Measurements from ENCODE around the gene INVS.
"Not testable (repeated sequence)": the region's sequence is repeated elsewhere in the genome, so short reads cannot be mapped to it uniquely, and the experiment has no call there.

INVS gene

DNA sequence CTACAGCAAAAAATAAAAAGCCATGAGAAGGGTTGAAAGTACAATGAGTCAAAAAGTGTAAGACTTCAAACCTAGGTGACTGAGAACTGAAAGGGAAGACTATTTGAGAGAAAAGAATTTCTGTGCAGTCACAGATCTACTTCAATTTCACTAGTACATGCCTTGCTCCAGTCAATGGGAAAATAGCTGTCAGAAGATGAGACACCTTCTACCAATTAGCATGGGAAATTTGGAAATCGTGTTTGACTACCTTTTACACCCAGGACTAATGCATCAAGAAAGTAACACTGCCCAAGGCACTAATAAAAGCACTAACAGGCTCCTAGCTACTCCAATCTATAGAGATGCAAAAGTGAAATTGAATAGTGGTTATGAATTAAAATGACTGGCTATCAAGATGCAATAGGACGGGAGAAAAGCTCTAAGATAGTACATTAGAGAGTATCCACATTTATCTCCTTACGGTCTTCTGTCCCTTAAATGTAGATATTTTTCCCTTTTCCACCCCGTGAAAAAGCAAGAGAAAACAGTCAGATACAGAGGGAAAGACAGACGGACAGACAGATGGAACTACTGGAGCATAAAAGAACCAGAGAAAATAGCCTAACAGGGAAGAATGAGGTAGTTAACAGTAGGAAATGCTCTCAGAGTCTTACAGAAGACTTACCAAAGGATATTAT, 15.5 kb upstream of the INVS start:
- DNase-seq, result no peak

DNA sequence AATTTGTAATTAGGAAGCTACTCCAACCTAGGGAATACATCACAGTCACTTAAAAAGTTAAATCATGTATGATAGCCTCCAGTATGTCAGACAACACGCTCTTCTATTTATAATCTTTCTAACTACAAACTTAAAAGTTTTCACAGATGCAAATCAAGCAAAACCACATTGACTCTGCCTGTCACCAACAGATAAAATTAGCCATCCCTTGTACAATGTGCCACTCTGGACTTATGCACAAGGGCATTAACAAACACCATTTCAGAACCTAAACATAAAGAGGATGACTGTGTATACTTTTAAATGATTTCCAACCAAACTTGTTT, 15.0 kb upstream of the INVS start:
- no peak for DNase-seq

DNA sequence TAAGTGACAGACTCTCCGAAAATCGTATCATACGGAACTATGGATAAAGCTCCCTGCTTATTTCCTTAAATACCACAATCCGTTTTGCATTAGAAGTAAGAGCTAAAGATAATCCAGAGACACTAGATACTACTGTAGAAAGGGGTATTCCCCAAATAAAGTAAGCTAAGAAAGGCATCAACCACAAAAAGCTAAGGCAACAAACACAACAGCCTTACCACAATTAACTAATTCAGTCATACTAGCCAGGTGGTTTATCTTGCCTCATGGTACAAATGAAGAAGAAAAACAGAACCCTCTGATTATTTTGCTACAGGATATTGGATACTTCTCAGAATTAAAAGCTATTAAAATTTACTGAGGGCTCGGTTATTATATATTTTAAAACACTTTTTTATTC, 14.3 kb upstream of the INVS start:
- DNase-seq, result no peak

DNA sequence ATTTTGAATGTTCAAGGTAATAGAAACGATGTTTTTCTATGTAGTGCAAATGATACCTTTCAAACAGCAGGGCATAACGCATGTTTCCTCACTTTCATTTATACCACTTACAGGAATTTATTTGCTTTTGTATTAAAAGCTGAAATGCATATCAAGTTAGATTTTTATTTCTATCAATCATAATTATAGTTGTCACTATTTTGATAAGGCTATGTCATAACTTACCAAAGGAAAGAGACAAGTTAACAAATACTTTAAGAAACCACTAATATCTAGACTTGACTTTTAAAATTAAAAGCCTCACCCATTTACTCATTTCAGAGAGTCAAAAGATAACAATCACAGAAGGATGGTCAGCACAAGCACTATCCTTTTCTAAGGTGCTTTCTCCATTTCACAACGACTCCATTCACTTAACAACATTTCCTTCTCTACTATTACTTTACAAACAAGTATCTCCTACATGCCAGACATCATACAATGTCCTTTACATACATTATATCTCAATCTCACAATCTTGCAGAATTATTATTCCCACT, 12.9 kb upstream of the INVS start:
- DNase-seq, result no peak

DNA sequence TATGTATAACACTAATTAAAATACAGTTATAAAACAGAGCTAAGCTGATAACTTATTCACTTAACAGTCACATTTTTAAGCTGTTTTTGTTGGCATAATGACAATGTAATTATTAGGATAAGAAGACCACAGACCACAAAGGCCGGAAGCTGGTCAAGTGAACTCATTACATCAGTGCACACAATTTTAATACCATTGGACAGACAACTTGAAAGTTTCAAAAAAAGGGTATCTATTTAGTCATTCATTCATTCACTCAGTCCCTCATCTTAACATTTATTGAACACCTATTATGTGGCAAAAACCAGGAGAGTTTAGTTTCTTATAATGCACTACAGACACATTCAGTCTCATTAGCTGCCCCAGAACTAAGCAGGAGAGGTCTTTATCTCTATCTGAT, 11.8 kb upstream of the INVS start:
- DNase-seq, result no peak

DNA sequence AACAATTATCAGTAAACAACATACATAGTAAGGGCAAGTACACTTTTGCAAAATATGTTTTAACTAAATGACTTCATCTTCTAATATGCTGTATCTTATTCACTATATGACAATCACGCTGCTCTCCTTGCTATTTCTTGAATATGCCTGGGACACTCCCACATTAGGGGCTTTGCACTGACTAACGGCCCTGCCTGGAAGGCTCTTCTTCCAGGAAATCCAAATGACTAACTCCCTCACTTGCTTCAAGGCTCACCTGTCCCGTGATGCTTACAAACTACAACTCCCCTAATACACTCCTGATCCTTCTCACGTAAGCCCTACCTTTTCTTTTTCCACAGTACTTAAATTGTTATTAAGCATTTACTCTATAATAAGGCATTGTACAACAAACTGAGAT, 10.8 kb upstream of the INVS start:
- no peak for DNase-seq

DNA sequence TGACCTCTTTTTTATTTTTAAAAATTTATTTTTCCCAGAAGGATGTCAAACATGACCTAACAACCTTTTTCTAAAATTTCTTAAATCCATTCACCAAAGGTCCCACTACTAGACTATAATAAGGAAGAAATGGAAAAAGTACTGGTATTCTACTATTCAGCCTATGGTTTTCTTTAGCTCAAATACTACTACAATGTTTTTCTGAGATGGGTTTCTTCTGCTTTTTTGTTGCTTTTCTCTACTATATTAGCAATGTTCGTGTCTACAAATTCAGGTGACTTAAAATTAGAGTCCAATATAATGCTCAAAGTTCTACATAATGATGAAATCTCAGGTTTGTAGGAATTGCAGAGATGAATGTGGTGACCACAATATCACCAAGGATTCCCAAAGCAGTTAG, 8.2 kb upstream of the INVS start:
- DNase-seq, result no peak

DNA sequence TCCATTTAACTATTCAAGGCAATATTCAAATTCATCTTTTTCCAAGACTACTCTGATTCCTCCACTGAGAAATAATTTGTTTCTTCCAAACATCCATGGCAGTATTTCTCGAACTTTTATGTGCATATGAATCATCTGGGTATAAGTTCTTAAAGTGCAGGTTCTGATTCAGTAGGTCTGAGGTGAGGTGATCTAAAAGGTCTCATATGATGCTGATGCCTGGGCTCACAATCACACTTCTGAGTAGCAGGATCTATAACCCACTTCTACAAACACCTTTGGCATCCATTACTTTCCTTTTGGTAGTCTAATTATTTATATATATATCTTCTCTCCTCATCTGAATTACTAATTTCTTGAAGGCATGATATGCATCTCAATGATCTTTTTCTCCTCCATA, 7.4 kb upstream of the INVS start:
- DNase-seq, result no peak

DNA sequence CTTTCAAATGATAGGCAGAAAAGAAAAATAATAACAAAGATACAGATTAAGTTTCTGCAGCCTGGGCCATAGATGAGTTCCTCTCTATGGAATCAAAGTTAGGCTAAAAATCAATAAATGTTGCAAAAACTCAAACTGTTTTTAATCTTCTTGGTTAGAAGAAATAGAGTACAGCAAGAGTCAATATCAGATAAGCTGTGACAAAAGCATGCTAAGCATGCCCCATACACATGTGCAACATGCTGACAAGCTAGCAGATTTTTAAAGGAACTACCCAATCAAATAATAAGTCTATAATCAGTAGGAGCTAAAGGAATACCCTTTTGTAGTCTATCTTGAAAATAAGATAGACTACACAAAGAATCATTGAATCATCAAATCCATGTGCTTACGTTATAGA, 7.0 kb upstream of the INVS start:
- DNase-seq, result no peak

DNA sequence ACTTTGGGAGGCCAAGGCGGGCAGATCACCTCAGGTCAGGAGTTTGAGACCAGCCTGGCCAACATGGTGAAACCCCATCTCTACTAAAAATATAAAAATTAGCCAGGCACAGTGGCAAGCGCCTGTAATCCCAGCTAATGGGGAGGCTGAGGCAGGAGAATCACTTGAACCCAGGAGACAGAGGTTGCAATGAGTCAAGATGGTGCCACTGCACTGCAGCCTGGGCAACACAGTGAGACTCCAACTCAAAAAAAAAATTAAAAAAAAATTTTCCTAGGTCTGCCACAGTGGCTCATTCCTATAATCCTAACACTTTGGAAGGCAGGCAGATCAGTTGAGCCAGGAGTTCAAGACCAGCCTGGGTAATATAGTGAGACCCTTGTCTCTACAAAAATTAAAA, 4.6 kb upstream of the INVS start:
- not testable (repeated sequence) for DNase-seq

DNA sequence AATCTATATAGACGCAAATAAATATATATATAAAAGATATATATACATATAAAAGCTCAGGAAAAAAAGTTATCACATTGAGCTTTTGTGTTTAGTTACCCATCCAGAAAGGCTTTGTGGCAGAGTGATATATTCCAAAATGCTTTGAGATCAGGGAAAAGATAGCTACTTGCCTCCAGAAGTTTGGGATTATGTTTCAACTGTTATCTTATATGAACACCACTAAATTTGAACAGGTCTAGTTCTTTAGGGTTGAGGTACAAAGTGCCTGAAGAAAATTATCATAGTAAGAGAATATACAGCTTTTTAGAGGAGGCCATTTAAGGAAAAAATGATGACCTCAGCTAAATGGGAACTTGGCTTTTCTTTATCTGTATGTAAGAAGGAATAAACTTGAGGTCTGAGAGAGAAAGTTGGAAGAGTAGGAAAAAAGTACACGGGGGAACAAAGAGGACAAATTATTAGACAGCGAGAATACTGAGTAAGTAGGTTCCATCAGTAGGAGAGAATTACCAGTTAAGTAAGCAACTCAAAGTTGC, 2.6 kb upstream of the INVS start:
- no peak for DNase-seq

DNA sequence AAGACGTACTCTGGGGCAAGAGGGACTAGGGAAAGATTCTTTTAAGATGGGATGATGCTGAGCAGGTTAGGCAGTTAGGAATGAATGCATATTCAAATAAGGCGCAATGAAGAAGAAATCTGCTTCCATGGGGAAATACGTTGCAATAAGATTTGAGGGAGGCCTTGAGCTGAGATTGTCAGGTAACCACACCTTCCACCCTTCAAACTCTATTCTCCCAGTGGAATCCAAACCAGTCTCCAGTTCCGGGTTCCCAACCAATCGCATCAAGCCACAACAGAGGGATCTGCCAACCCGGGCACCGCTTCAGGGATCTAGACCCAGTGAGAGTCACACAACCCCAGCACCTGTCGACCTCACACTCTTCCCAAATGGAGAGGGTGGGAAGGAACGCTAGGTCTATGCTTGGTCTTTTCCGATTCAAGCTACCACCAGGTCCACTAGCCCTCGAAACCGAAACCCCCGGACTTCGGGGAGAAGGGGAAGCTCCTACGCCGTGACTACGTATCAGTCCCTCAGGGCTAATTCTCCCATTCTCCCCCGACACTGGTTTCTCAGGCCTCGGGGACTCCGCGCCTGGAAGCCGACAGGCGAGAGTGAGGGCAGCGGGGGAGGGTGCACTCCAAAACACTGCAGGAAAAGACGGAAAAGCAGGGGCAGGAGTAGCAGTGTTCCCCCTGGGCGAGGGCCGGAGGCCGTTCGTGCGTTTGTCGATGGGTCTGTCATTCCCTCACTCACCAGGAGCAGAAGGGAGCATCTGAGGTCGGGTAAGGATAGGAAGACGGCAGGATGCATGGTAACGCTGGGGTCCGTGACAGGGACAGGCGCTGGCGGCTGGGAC, 777 bp upstream of the INVS start:
- peak; percentile 74 for DNase-seq

DNA sequence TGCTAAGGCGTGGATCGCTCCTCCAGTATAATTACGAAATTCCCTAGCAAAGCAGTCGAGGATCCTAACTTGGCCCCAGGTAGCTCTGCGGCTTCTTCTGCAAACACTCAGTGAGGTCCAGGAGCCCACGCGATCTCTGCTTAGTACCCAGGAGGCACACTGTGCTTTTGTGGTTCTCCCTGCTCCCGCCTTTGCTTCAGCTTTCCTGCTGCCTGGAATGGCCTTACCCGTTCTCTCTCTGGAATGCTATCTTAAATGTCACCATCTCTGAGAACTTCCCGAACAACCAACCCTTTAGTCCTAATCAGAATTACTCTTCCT, 639 bp downstream of the INVS start:
- DNase-seq, result no peak

DNA sequence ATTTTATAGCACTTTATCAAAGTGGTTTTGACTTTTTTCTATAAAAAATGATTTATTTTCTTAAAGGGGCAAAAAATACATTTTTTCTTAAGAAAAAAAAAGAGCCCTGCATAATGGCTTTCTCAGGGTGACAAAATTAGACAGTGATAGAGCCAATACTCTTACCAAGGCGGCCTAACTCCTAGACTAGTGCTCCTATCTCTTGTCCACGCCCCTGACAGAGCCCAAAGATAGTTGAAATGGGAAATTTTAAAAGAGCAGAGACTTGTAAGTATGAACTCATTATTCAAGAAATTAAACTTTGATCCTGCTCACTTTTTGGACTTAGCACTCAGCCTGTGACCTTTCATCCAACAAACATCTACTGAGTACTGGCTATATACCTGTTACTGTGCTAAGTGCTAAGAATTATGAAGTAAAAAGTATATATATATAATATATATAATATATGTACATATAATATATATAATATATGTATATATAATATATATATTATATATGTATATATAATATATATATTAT, 1.2 kb downstream of the INVS start:
- no peak for DNase-seq

DNA sequence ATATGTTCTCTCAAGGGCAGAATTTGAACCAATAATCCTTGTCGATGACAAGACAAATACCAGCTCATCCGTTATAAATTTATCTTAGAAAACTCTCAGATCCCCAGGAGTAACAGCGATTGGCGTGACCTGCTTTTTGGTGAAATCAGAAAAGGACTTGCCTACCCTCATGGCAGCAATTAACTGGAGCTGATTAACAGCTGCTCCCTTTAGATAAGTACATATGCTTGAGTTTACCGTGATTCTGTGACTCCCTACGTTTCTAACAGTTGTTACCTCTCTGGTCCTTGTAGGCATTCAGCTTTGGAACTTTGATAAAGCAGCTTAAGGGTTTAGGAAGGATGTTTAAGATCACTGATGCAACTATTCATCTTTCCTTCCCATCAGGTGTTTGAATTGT, 2.6 kb downstream of the INVS start:
- no peak for DNase-seq

DNA sequence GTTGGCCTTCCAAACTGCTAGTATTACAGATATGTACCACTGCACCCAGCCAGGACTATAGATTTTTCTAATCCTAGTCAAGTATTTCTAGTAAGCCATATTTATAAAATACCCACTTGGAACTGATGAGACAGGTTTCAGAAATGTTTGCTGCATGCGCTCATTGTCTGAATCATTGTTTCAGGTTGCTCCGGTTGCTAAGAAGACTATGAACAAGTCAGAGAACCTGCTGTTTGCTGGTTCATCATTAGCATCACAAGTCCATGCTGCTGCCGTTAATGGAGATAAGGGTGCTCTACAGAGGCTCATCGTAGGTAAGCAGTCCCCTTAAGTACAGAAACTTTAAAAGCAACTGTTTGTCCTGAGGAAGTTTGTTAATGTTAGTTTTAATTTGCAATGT, 5.3 kb downstream of the INVS start:
- no peak for DNase-seq

DNA sequence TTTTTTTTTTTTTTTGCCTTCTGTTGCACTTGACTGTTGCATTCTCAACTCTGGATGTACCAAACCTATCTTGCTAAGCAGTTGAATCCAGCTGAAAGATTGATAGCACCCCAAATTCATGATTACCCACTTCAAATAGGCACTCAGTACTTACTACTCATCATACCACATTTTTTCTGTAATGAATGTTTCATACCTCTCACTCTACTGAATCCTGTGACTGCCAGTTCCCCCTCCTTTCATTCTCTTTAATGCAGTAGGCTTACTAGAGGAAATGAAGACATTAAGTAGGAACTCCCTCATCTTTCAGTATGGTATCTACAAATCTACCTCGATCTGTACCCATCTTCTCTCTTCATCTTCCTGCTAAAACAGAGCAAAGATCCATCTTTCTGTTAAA, 6.8 kb downstream of the INVS start:
- DNase-seq, result no peak

DNA sequence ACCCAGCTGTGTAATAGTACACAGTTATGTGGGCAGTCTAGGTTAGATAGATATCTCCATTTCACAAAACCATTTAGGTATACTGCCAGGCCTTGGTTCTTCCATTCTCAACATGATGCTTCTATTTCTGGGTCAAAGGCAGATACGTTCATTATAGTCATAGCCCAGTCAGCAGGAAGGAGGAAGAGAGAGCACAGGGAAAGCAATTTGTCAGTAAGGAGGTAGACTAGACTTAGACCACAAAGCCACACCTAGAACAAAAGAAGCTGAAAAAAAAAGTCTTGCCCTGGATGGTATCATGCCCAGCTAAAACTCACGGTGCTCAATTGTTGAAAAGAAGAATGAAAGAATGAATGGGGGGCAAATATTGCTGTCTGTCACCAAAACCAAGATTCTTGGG, 7.6 kb downstream of the INVS start:
- DNase-seq, result no peak

DNA sequence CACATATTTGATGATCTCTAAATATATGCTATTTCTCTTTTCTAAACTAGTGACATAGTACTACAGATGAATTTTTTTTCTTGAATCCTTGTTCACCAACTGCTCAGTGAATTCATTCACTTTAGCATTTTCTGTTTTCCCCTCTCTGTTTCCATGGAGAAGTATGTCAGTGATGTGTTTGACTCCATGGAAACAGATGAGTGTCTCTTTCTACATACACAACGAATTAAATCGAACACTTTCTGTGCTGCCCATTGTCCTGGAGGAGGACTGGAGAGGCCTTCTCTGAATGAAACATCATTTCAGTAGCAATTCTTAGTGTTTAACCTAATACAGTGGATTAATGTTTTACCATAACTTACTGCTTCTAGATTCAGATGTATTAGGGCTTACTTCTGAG, 9.5 kb downstream of the INVS start:
- no peak for DNase-seq

DNA sequence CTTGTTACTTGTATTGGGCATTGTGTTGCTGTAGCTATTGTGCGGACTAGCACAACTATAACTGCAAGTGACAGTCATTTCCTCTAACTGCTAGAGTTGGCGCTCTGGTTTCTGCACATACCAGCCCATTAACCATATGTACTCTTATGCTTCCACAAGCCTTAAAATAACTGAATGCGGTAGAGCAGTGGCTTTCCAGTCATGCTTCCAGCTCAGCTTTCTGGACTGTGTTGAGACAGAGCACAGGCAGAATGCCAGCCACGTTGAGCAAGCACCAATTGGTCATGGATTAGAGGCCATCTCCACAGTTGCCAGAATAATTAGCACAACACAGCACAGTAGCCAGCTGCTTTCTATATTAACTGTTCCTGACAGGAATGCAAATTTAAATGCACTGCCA, 12.2 kb downstream of the INVS start:
- no peak for DNase-seq

DNA sequence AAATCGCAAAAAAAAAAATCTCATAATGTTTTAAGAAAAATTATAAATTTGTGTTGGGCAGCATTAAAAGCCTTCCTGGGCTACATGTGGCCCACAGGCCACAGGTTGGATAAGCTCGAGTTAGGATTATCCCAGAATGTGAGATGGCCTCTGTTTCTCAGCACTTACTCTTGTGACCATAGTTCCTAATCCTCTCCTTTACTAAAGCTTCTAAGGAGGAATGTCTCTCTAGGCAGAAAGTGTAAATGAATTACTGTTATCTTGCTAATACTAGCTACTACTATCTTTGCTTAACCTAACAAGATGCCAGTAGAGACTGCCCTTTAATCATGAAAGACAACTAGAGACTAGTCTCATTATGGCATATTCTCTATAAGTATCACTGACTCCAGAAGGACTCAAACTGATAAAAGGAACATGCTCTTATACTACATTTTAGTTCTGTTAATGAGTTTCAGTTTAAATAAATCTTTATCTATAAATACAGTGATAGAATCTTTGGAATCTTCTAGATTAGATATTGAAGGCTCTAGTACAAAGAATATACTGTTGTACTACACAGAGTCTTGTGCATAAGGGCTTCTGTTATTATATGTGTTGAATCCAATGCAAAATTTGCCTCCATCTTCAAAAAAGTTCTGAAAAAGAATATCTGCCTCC, 13.8 kb downstream of the INVS start:
- DNase-seq, result no peak

DNA sequence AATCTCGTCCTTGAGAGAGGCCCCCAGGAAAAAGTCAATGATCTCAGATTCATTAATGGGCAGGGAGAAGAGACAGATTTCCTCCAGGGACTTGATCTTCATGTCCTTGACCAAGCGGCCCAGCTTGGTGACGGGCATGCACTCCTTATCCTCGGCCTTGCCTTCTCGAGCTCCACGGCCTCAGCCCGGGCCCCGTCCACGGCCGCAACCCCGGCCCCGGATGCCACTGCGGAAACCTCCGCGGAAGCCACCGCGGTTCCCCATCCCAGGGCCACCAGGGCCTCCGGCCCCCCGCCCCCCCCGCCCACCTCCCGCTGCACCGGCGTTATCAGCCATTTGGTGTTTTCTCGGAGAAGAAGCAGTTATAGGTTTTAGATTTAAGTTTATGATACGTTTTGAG, 18.3 kb downstream of the INVS start:
- no peak for DNase-seq

DNA sequence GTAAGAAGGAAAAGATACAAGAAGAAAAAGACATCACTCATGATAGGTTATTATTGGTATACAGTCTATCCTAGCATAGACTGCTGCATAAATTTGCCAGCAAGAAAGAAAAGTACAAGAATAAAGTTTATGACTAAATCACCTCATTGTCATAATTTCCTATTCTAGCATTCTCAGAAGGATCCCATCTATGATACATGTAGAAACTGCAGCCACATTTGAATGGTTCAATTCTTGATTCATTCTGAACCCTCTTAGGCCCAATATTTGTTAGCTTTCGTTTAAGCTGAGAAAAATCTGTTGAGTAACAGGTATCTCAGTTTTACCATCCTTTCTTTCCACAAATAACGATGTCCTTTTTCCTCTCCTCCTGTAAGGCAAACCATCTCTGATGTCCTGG, 21.2 kb downstream of the INVS start:
- DNase-seq, result no peak

DNA sequence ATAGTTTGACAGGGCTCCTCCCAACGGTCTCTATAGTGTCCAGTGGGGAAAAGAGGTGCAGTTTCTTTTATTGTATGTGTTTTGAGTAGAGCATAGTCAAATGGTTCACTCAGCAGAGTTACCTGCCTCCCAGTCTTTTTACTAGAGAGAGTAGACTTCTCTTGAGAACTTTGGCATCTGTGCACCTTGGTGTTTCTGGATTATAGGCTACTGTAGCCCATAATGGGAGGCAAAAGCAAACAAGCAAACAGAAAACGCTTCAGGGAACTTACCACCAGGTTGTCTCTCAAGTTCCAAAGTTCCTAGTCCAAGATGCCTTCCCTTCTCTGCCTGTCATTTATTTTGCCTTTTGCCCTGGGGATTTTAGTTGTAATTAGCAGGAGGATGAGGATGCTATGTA, 26.2 kb downstream of the INVS start:
- no peak for DNase-seq
